Stimulated activated CD8-positive, alpha-beta memory T cell treated with anti-CD3 and anti-CD28 coated beads, Interleukin-12 subunit alpha, Interleukin-12 subunit beta, amount 100 ng/mL, for 4 hours (primary cell): ENCODE measurements around the gene FAM78B.

ENCODE experiments used
- DNase-seq: peaks from one replicate; pipeline ENCODE4 v3.0.0-alpha.2; 2020; ENCODE audit warnings: low read depth

The FAM78B gene

GRCh38 chr1:166064951-166065350 is 101.8 kb downstream of the FAM78B start:
- DNase-seq = no peak

- DNase-seq = no peak
Measured at GRCh38 chr1:166064313-166064926, 102.4 kb downstream of the FAM78B start.

DNA sequence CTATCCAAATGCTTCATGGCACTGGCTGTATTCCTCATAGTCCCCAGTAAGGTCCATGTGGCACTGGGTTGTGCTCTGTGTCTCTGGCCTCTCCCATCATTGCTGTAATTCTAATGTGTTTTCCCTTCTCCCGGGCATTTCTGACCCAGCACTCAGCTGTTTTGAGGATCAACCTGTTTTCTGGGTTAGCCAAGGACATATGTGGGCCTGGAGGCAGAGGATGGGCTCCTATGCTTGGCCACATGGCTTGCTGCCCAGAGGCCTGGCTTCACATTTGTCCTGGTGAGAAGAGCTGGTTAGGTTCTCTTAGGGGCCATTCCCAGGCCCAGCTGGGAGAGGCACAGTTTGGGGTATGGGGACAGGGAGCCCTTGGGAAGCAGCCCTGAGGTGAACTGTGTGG is 103.1 kb downstream of the FAM78B start:
- no peak for DNase-seq

DNA sequence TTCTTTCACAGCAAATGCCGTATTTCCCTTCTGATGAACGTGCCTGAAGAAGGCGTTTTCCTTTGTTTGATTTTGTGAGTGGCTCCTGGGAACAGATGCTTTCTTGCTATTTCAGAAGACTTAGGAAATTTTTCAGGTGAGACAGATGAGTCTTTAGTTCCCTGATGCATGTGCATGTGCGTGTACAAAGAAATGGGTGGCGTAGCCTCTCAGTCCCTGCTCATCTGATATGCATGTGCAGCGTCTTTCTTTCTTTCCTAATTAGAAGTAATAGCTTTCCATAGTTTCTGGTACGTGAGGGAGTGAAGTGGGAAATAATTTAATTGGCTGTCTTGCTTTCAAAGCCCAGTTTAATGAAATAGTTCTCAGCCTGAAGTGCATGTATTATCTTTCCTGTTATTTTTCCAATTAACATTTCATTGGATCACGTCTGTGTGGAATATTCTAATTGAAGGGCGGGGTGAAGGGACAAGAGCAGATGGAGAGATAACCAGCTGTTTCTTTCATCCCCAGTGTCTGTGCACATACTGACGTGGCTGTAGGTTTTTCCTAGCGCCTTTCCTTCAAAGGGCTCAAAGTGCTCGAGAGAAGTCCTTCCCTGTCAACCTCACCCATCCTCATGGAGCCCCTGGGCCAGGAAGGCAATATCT is 104.3 kb downstream of the FAM78B start:
- DNase-seq = no peak

- DNase-seq = no peak
Measured at GRCh38 chr1:166057650-166058049, 109.2 kb downstream of the FAM78B start.

DNA sequence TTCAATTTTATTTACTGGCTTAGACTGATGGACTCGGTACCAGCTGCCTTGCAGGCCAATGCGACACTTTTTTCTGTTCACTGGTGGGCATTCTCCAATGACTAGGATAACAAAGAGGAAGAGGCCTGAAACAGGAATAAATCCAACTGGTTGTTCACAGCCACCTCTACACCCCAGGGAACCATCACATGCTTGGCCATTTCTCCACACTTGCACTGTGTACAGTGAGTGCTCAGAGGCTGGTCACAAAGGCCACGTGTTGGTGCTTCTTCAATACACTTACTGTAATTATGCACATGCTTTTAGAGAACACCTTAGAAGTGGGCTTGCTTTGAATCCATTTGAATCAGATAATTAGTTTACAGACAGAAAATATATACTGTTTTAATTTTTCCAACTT is 113.4 kb downstream of the FAM78B start:
- no peak for DNase-seq

GRCh38 chr1:166040202-166040997 is 126.4 kb downstream of the FAM78B start:
- no peak for DNase-seq

DNA sequence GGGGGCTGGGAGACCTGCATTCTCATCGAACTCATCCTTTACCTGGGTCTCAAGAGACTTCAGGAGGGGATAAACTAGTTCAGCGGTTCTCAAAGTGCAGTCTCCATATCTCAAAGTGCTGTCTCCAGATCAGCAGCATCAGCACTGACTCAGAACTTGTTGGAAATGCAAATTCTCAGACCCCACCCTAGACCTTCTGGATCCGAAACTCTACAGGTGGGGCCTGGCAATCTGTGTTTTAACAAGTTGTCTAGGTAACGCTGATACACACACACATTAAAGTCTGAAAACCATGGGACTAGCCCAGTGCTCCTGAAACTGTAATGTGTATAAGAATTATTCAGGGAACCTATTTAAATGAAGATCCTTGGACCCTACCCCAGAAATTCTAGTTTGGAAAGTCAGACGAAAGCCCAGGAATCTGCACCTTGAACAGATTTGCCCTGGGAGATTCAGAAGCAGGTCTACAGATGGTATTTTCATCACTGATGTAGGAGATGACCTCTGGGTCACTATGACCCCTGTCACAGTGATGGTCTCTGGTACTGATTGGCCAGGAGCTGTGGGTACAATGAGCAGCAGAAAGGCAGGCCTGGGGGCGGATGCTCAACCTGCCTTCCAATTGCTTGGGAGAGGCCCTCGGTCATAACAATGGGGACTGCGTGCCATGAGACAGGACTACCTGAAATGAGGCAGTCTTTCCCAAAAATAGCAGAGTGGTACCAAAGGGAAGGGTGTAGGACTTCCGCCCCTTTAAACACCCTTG is 127.2 kb downstream of the FAM78B start:
- no peak for DNase-seq

DNA sequence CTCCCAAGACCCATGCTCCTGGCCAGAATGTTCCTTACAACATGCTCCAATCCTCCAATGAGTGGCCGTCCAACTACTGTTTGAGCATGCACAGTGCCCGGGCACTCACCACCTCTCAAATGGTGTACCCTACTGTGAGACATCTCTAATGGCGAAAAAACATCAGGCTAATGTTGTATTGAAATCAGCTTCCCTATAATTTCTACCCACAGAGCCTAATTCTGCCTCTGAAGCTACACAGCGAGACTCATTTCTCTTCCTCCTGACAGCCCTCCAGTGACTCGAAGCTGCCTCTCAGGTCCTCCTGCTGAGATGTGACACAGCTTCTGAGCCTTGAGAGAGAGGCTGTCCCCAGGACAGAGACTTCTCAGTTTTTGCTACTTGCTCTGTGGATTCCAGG is 130.7 kb downstream of the FAM78B start:
- no peak for DNase-seq

DNA sequence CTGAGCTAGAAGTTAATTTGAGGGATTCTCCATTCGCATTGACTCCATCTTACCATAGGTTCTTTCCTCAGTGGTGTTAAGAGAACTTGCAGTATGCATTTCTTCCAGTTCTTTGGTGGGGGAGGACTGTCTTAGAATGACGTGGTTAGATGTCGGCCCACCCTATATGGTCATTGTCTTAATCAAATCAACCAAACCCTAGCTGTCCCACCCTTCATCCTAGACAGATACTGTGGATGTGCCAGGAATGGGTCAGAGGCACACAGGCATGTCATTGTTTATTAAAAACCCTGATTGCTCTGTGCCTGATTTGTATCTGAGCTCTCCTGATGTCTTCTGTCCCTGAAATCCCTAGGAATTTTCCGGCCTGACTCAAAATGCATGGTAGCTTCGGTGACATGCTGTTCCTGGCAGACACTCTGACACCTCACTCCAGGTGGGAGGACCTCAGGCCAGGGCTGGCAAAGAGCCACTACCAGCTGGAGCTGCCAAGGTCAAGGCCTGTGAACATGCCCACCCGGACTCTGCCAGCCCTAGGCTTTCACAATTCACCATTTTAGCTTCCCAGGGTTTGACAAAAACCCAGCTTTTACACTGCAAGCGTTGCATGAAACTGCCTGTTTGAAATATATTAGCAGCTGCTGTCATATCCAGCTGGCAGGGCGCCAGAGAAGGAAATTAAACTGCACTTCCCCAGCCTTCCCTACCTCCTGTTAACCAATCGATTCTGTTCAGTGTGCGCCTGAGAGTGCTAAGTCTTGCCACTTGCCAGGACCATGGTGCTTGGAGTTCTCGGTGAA is 134.0 kb downstream of the FAM78B start:
- DNase-seq = no peak

GRCh38 chr1:166031932-166032571 is 134.7 kb downstream of the FAM78B start:
- no peak for DNase-seq

DNA sequence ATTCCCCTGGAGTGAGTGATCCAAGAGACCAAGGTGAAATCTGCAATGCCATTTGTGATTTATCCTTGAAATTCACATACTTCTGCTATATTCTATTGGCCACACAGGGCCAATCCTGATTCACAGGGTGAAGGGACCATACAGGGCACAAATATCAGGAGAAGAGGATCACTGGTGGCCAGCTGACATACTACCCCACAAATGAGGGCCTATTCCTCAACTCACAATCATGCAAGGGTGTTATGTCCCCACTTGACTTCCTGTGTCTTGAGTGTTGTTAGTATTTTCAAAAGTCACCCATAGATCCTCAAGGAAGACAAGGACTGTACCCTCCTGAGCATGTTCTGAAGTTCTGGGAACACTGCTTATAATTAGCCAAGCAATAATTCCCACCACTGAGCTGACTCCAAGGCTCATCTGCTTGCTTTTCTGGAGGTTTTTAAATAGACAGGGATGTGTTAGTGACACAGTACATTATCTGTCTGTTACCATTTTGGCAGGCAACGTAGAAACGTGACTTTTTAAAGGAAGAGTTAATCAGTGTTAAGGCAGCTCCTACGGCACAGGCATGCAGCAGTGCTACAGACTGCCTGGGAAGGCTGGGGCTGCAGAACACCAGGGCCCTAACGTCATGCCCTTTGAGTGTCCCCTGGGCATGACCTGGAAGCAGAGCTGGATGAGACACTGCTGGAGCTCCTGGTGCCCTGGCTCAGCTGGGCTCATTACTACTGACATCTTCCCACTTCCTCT is 137.4 kb downstream of the FAM78B start:
- no peak for DNase-seq

GRCh38 chr1:166026555-166026954 is 140.2 kb downstream of the FAM78B start:
- no peak for DNase-seq

- no peak for DNase-seq
Measured at GRCh38 chr1:166026143-166026542, 140.7 kb downstream of the FAM78B start.

- no peak for DNase-seq
Measured at GRCh38 chr1:166020210-166020609, 146.6 kb downstream of the FAM78B start.
